Colon (tissue), 2 donors: ENCODE measurements around the gene FIGN.

Experiments
- FAIRE-seq: peaks from 2 replicates; lab custom pipeline; 2012; peaks lifted over from hg19 to GRCh38; lab: Jason Lieb, UNC
- donor health status: control.
- donor health status: control.

FIGN gene

DNA sequence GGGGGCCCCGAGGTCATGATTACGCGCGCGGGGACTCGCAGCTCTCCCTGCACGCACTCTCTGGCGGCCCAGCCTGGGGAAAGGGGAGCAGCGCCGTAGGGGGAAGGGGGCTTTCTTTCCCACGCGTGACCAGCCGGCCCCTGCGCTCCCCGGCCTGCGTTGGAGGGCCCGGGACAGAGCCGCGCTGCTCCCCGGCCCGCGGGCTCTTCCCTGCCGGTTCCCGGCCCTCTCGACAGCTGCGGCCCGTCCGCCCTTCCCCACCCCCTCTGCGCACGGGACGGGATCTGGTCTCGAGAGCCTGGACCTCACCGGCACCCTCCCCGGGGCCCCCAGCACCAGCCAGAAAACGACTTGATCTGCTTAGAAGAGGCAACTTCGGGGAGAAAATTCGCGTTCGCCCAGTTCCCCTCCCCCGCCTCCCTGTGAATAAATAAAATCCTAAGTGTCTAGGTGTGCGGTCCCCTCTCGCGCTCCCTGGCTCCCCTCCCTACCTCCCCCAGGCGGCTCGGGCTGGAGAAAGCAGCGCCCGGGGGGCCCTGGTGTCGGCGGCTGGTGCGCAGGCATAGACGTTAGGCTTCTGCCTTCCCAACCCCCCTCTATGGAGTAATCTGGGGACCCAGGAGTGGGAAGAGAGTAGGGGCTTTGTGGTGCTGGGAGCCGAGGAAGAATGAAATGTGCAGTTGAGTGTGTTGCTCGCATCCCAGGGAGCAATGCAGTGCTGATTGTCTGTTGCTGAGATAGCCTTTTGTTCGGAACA lies 803 bp upstream of the FIGN start:
- FAIRE-seq, result no peak

DNA sequence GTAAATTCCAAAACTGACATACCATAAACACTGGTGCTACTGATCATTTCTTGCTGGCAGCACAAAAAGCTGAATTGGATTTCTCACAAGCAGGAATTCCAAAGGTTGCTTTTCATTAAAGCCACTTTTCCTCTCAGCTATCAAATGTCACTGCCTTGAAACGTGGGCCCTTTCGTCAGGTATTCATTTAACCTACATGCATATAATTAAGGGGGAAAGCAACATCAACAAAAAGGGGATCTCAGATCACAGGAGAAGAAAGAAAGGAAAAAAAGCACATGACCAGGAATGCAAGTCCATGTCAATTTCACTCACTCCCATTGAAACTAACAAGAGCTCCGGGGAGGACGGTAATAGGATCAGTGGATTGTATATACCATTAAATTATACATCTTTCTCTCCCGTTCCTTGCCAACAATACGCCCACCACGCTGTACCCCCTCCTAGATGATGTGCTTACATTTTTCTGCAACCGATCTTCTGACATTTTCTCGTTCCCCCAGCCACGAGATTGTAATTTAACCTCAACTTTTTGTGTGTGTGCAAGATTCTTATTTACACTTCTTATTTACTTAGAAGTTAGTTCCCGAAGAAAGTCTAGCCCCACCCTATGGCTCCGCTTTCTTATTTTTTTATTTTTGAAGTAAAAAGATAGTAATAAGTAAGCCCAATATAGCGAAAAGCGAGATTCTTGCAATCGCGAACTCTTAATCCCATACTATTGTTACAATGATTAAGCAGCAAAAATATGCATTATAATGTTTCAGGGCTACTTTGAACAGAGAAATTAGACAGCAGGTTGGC lies 725 bp downstream of the FIGN start:
- FAIRE-seq, result no peak

DNA sequence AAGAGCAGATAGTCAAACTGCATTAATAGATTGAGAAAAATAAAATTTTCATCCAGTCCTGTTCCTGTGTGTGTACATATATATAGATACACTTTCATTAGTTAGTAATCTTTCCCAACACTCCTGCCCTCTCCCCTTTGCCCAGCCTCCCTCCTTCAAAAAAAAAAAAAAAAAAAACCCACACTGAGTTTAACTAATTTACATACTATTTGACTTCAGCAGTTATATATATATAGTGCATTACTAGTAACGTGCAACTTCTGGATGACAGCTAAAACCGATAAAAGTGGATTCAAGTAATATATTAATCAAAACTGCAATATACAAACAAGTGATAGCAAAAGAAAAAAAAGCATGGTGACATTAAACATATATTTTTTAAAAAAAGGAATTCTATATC lies 1.4 kb downstream of the FIGN start:
- FAIRE-seq, result no peak

DNA sequence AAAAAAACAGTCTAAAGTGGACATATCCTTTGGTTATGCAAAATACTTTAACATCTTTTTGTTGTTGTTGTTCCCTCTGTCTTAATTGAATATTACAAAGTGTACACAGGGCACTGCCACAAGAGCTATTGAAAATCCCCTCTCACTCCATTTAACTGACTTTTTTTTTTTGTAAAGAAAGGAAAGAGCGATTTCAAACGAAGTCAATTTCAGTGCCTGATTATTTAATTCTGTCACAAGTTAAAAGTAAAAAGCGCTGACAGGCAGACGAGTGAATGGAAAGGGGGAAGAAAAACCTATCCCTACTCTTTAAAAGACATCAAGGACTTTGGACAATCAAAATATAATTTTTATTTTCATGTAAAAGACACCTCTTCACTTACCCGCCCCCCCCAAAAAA lies 1.9 kb downstream of the FIGN start:
- FAIRE-seq, result no peak

DNA sequence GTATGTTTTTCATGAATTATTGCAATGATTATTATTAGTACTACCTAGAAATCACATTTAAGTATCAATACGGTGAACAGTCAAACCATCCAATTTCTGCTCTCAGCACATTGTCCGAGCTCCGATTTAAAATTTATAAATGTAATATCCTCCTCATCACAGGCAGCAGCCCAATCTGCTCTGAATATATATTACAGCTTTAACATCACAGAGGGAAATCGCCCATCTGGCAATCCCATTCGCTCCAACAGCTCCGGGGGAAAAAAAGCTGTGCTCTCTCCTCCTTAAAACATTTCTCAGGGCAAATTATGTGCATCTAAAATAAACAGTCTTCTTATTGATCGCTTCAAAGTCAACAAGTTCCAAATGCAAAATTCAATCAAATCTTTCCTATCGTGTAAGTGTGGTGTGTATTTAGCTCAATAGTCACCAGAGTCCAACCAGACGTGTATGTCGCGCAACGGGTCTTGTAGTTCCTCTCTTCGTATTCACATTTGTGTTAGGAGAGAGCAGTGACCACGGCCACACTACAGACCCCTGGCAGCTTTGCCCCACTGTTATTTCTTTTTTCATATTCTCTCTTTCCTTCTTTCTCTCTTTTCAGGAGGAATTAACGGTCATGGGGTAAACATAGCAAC lies 2.4 kb downstream of the FIGN start:
- no peak for FAIRE-seq

DNA sequence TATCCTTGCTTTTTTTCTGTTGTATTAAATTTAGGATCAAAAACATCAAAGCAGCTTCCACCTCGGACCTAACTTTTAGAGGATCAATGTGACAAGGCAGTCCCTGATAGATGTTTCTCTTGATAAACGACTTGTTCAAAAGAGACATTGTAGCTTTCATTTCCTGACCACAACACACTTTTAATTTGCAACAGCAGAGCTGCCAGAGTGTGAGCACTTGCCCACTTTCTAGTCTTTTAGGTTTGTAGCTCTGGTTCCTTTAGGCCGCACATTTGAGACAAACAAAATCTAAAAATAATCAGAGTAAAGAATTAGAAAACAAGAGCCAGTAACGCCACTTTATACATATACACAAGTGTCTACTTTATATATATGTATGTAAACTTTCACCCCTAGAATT lies 3.1 kb downstream of the FIGN start:
- FAIRE-seq, result no peak

DNA sequence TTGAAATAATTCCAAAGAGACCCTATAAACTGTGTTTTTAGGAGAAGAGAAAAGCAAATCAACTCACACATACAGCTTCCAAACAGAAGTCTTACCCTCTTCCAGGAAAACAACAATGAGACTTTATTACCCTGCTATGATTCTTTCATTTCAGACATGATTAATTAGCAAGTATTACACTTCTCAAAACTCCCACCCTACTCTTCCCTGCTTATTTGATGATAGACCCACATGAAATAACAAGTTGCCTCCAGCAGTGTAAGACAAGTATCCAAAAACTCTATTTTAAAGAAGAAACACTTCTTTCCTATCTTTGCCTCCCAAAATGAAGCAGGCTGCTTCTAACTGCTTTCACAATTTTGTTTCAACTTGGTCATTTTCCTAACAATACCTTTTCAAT lies 4.1 kb downstream of the FIGN start:
- FAIRE-seq, result no peak

DNA sequence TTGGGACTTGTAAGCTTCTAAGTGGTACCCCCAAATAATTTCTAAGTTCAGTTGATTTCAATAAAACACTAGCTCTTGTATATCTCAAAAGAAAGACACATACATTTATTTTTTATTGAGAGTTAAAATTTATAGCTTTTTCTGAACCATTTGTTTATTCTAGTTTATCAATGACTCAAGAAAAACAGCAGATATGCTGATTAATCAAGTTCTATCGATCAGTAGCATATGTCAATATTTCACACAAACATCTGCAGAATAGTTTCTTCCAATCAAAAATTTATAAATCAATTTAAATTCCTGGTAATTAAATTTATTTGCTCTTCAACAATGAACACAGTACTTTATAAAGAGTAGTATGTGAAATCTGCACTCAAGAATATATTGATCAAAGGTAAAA lies 5.3 kb downstream of the FIGN start:
- peak; percentile 45 for FAIRE-seq

DNA sequence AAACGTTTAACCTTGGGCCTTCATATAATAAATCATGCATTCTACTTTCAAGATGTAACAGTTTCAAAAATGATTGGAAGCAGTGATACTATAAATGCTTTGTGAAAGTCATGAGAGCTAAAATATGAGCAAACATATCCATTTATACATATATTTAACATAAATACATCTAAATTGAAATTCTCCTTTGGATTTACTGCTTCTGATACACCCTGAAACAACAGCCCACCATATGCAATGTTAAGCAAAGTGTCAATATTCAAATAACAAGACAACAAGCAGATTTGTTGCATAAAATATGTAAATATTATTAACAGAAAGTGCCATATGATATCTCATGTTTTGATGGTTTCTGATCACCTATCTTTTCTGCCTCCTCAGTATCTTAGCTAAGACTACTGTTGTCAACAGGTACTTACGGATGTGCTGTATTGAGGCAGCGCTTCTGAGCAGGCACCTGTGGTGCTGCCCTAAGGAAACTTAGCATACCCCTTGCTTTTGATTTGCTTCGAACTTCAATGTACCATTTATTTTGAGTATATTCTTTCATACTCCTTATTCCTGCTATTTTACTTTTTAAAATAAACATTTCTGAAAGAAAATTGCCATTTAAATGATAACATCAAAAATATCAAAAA lies 6.1 kb downstream of the FIGN start:
- no peak for FAIRE-seq

DNA sequence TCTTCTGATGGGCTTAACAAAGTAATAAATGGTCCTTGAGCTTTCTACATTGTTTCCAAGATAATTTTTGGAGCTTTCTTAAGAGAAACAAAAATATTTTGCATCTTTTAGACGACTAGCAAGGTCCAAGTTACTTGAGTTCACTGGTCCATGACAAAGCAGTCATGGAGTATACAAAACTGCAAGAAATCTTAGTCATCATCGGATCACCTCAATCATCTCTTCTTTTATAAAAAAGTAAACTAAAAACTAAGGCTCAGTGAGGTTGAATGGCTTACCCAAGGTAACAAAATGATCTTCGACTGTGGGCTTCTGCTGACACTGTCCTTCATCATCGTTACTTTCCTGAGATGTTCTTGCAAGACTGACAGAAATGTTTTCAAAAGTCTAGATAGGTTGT lies 11.9 kb downstream of the FIGN start:
- no peak for FAIRE-seq

DNA sequence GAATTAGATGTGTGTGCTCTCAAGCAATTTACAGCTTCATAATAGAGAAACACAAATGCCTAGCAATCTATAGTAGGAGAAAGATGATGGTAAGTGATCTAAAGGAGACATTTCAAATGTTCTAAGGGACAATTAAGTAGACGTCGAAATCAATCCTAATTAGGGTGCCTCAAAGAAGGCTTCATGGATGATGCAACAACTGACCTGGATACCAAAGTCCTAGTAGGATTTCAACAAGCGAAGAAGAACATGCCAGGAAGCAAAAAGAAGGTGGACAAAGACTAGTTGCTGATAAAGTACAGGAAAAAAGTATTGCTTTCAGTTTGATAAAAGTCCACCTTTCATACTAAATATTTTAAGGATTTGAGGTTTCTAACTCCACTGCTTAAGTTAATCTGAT lies 12.5 kb downstream of the FIGN start:
- no peak for FAIRE-seq

DNA sequence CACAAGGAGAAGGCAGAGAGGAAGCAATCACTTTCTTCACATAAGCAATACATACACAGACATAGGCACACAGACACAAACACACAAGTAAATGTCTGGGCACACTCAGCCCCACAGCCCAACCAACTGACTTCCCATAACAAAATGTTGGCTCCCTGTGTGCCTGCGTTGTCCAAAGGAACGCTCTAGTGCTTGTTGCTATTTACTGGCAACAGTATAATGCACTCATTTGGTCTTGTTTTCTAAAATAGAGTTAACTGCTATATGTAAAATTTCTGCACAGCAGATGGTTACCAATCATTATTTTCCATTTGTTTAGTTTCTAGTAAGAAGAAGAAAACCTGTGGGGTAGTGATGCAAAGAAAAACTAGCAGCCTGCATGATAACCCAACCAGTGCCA lies 16.5 kb downstream of the FIGN start:
- no peak for FAIRE-seq

DNA sequence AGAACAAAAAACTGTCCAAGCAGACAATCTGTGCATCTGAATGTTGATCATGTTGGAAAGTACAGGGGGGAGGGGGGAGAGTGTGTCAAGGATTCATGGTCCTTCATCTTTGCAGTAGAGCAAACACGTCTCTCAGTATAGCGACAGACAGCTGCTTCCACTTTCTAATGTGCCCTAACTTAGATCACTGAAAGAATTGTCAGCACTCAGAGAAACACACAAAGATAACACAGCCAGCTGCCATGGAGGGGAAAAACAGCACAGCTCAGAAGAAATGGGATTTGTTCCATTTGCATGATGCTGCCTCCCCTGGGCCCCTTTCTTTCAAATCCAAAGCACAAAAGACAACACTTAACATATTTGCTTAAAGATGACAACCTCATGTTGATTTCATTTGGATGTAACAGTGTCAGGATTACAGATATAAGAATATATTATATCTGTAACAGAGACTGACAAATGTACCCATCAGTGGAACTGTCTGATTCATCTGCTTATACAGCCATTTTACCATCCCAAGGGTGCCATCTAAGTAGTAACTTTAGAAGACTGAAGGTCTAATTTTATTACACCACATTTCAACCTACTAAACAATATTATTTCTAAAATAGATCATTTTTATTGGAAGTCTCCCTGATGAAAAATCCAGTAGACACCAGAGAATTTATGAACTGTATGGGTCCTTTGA lies 17.7 kb downstream of the FIGN start:
- FAIRE-seq, result no peak

DNA sequence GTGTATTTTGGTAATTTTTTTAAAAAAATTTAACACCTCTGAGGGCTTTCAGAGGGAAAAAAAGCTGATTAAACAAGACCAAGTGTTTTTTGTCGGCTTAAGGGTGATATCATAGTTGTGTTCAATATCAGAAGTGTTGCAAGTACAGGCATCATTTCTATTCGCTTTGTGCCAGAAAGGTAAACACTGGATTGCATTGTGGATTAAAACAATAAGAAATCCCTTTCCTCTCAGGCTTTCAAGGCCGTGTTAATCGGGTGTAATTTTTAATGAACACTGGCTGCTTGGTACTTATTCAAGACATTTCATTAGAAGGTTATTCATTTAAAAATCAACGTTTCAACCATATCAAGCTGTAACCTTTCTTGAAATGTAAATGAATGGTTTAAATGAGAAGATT lies 18.3 kb downstream of the FIGN start:
- no peak for FAIRE-seq

DNA sequence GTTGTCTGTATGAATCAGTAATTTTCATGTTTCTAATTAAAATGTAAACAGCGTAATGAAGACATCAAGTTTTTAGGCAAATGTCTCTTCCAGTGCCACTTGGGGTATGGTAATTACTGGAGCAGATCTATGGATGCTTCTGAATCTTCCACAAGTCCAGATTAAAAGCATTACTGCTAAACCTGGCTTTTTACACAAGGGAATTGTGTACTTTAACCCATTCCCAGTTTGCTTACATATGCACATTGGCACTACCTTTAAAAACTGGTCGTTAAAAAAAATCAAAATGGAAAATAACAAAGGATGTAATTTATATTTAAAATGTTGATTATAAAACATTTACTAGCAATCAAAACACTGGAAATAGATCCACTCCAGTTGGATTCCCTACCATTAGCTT lies 19.7 kb downstream of the FIGN start:
- no peak for FAIRE-seq

DNA sequence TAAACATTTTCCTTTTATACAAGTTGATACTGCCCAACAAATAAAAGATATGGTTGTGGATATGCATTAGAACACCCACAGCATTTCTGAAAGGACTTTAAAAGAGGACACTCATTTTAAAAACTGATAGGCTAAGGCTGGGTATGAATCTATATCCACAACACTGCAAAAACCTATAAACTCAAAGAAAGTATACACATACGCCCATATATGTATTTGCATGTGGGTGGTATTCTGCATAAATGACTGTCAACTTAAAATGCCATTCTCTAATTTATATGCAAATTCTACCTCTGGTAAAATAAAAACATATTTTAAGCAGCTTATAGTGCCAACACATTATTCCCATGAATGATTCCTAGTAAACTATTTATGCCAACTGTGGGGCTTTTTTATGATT lies 20.1 kb downstream of the FIGN start:
- no peak for FAIRE-seq

DNA sequence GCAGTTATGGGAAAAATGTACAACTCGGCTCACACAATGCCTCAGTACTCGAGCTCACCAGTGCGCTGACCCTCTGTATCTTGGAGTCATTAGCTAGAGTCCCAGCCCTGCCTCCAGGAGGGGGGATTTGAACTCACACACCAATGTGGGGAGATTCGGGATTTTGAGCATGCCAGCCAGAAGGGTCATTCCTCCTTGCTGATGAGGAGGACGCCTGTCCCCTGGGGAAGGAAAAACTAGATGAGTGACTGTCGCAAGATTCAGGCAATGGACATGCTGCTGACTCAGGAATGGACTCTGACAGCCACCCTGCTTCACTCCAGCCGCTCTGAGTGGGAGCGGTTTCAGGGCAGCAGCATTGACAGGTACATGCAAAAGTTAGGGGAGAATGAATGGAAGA lies 20.6 kb downstream of the FIGN start:
- no peak for FAIRE-seq

DNA sequence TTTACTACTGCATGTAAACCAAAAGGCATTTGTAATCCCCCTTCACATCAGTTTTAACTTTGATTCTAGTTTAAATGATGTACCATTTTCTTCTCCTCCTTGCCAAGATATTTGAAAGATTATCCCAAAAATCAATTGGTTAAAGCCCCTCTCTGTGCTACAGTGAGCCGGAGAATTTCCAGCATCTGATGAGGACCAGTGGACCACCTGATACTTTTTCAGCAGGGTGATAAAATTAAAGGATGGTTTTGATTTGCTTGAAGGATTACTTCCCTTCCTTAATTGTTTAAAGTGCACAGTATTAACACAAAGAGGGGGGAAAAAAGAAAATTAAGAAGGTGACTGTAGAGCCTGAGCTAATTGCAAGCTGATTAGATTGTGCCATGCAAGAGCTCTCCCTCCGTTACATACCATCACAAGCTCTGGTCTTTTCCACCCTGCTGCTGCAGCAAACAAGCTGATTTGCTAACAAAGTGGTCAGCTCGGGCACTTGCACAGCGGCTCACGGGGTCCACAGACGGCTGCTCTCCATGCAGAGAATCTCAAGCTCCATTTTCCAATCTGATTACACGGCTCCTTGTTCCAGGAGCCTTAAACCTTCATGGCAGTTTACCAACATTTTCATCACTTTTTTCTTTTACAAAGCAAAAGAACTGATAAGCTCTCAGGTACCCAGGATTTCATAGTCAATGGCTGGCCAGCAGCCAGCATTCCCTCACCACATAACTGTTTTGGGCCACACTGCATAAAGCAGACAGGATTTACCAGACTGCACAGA lies 22.1 kb downstream of the FIGN start:
- no peak for FAIRE-seq

DNA sequence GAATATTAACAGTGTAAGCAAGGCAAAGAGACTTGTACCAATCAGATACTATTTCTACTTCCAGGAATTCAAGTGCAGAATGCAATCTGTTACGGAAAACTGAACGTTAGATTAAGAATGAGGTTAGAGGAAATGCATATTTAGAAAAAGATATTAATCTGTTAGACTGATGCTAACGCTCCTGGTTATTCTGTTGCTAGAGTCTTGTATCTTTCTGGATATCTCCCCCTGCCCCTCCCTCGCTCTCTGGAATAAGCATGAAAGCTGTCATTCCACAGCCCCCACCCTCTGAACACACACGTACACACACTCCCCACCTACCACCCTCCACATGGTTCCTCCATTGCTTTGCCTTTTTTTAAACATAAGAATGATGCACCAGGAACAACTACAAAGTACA lies 24.1 kb downstream of the FIGN start:
- no peak for FAIRE-seq

DNA sequence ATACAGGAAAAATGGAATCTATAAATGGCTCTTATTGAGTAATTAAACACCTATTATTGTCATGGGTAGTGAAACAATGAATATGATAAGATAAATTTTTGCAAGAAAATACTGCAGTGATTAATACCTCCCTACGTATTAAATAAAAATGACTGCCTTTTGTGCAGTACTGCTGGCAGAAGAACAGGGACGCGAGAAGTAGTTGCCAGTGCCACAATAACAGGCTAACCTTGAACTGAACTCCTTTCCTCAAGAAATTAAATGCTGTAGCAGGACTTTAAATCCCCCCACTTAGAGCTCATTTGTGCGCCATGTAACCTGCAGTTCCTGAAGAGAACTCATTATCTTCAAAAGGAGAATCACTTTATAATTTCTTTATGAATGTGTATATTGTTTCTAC lies 24.6 kb downstream of the FIGN start:
- no peak for FAIRE-seq

DNA sequence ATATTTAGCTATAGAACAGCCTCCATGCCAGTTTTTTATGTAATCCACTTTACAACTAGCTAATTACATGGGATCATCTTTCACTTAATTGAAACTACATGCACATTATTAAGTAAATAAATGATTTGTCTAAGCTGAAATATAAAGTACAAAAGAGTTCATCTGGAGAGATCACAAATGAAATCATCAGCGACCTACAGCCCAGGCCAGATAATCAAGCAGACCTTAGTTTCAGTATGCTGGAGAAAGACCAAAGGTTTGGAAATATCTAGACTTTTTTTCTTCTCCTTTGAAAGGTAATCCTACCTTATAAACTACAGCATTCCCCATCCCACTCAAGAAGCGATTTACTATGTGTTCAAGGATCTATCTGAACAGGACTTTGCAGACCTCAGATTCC lies 26.5 kb downstream of the FIGN start:
- no peak for FAIRE-seq

DNA sequence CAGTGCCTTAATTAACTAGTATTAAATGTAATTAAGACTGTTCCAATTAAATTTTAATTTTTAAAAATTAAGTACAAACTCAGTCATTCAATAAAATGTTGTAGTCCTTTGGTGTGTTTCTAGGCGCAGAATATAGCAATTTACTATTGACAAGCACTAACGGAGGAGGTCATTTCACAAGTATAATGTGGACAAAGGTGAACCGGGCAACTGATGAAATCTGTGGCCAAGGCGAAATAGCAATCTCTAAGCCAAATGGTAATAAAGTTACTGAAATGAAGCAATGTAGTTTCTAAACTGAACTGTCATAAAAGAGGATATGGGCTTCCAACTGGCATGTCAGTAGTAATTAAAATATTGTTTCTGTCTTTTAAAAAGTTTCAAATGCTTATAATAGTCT lies 27.5 kb downstream of the FIGN start:
- FAIRE-seq, result no peak
